GM19463 (cell line): ENCODE results near the gene LRP4.

Experiments used
- ATAC-seq: cut with Tn5 transposase; IDR thresholded peaks from one replicate; pipeline ENCODE4 v1.9.1; 2021; ENCODE audit warnings: mild to moderate bottlenecking, moderate library complexity; ENCODE audit not compliant: unreplicated experiment

Gene LRP4

DNA sequence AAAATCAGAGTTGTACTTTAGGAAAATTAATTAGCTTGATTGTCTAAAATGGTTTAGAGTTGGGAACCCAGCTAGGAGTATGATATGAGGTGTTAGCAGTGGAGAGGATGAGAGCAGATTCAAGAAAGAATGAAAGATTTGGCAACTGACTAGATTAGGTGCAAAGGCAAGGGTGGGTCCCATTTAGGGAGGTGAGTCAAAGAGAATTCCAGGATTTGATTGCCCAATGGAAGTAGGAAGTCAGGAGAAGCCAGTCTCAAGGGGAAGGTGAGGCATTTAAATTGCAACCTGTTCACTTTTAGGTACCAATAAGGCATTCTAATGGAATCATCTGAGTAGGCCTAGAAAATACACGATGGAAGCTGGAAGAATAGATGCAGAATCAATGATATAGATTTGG is 68.7 kb downstream of the LRP4 start:
- ATAC-seq, result no peak

DNA sequence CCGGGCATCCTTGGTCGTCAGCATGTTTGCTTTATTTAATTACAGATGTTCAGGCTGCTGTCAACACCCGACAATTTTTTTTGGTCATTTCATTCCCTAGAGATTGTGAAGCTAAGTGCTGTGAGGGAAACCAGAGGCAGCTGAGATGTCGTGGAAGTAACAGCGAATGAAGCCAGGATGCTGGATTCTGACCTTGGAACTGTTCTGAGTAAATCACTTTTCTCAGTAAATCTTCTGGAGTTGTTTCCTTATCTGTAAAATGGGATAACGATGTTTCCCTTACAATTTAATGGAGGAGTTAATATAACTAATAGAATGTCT is 71.9 kb downstream of the LRP4 start:
- peak; percentile 2 for ATAC-seq

DNA sequence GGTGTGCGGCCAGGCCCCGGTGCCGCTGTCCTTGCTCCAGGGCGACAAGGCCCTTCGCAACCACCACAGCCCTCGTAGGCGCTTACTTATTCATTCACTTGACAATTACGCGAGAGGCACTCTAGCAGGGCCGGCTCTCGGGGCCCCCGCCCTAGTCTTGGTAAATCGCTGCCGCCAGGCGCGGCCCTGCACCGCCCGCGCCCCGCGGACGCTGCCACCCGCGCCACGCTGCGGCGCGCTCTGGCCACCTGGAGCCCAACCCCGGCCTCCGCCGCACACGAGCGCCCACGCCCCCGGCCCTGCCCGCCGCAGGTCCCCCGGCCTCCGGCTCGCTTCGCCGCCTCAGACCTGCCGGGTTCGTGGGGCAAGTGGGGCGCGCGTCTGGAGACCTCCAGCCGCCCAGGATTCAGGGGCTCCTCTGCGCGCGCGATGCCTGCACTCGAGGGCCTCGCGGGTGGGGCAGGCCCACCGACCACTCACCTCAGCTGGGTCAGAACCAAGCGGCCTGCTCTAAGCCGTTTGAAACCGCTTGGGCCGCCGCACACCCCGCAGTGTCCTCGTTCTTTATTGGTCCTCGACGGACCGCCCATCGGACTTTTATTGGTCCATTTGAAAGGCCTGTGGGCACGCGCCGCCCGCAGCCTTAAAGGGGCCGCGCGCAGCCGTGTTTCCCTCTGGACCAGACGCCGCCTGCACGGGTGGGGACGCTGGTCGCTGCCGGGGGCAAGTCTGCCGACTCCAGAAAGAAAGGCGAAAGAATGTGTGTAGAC is 72.4 kb downstream of the LRP4 start, which contains the start of gene CKAP5:
TSS of gene CKAP5 (minus strand) at position 541 of the 770 bp plus-strand sequence. CDS start 25,049 bp downstream, outside the sequence.
- peak; percentile 96 for ATAC-seq

DNA sequence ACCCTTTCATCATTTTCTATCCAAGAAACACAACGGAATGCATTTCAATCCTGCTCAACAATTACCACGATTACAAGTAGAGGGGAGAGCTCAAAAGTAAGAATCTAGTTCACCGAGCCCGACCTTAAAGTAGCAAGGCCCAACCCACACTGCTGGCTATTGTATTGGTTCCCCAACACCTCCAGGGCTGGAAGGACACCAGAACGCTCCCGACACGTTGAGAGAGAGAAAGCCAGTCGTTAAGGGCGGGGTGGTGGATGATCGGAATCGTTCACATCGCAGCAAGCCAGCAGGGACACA is 73.0 kb downstream of the LRP4 start:
- ATAC-seq, result no peak

DNA sequence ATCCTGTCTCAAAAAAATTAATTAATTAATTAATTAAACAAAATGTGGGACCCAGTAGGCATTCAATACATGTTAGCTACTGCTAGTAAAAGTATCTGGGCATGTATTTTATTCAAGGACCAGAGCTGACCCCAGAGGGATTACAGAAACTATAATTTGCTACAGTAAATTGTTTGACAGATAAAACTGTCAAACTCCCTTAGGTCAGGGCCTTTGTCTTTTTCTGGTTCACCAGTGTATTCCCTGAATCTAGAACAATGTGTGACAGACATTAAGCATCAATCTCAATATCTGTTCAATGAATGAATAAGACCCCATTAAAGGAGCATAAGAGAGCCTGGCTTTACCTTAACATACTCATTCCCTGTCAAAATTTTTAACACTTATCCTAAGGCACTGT is 78.2 kb downstream of the LRP4 start:
- ATAC-seq, result no peak

DNA sequence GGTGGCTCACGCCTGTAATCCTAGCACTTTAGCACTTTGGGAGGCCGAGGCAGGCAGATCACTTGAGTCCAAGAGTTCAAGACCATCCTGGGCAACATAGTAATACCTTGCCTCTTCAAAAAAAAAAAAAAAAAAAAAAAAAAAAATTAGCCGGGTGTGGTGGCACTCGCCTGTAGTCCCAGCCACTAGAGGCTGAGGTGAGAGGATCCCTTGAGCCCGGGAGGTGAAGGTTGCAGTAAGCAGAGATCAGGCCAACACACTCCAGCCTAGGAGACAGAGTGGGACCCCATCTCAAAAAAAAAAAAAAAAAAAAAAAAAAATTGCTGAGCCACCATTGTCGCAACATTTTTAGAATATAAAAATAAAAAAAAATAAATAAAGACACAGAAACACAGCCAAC is 79.8 kb downstream of the LRP4 start:
- ATAC-seq, result no peak

DNA sequence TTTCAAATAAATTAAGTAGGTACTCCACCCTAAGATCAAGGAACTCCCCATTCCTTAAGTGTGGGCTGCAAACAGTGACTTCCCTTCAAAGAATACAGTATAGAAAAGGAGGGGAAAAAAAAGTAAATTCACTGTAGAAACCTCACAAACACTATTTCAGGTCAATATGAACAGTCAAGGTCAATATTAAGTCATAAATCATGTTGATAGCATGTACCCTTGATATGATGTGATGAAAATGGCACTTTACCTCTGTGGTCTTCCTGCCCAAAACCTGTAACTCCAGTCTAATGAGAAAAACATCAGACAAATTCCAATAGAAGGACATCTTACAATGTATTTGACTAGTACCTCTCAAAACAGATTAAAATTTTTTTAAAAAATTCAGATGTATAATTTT is 80.5 kb downstream of the LRP4 start:
- ATAC-seq, result no peak

DNA sequence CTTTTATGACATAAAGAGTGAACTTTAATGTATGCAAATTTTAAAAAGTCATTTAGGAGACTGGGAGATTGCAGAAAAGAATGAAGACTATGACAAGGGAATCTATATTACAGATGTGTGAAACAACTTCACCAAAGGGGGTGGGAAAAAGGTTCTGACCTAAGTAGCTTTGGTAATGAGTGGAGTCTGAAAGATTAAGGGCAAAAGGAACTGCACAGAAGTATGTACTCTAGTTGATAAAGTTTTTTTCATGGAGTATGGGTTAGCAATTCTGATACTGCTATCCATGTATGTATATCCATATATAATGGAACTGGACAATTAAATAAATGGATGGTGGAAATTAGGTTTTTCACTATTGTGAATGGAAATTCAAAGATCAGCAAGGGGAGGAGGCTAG is 81.5 kb downstream of the LRP4 start:
- no peak for ATAC-seq

DNA sequence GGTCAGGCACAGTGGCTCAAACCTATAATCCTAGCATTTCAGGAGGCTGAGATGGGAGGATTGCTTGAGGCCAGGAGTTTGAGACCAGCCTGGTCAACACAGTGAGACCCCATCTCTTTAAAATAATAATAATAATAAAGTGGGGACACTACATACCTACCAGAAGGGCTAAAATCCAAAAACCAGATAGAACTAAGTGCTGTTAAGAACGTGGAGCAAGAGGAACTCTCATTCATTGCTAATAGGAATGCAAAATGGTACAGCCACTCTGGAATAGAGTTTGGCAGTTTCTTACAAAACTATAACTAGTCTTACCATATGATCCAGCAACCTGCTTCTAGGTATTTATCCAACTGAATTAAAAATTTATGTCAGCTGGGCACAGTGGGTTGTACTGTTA is 81.9 kb downstream of the LRP4 start:
- no peak for ATAC-seq

DNA sequence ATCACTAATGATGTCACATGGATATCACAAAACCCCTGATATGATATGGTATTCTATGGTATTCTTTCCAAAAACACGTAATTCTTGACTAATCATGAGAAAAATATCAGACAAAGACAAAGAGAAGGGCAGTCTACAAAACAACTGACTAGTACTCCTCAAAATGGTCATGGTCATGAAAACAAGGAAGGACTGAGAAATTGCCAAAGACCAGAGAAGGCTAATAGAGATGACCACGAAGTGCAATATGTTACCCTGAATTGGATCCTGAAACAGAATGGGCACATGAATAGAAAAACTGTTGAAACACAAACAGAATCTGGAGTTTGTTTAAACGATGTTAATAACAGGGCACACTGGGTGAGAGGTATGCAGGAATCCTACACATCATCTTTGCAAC is 82.5 kb downstream of the LRP4 start:
- no peak for ATAC-seq

DNA sequence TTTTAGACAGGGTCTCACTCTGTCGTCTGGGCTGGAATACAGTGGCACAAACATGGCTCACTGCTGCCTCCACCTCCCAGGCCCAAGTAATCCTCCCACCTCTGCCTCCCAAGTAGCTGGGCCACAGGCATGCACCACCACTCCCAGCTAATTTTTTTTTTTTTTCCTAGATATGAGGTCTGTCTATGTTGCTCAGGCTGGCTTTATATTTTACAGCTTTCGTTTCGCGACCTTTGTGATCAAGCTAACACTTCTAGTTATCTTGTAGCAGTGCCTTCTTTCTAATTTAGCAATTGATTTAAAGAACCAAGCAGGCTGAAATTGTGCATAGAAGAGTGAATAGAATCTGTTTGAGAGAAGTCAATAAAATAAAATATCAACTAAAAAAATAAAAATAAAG is 83.5 kb downstream of the LRP4 start:
- no peak for ATAC-seq

DNA sequence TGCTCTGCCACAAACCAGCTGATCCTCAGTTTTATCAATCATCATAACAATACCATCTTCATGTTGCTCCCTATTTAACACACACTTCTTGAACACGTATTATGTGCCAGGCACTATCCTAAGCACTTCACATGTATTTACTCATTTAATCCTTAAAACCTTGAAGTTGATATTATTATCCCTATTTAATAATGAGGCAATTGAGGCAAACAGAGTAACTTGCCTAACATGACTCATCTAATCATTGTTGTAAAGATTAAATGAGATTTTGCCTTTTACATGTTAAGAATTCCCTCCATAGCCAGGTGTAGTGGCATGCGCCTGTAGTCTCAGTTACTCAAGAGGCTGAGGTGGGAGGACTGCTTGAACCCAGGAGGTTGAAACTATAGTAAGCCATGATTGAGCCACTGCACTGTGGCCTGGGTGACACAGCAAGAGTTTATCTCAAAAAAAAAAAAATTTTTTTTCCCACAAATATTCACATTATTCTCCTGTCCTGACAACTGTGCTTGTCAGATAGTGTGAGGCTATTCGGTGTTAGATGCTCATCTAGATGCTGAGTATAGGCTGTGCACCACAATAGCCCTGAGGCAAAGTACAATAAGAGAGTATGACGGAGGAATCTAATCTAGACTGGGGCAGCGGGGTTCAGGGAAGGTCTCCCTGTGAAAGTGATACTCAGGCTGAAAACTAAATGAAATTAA is 85.7 kb downstream of the LRP4 start:
- ATAC-seq, result no peak

DNA sequence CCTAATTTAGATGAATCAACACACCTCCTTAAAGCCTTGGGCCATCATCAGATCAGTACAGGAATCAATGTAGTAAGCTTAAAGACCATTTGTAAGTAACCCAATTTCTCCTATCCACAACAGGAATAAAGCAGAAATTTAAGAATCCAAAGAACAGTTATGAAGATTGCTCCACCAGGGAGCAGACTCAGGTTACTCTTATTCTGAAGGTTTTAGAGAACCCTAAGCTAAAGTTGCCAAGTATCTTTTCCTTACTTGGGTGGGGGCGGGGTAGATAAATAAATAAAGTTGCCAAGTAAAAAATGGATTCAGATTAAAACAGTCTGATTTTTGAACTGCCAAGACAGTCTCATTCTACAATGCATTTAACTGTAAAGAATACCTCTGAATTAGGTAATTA is 90.4 kb downstream of the LRP4 start:
- no peak for ATAC-seq

DNA sequence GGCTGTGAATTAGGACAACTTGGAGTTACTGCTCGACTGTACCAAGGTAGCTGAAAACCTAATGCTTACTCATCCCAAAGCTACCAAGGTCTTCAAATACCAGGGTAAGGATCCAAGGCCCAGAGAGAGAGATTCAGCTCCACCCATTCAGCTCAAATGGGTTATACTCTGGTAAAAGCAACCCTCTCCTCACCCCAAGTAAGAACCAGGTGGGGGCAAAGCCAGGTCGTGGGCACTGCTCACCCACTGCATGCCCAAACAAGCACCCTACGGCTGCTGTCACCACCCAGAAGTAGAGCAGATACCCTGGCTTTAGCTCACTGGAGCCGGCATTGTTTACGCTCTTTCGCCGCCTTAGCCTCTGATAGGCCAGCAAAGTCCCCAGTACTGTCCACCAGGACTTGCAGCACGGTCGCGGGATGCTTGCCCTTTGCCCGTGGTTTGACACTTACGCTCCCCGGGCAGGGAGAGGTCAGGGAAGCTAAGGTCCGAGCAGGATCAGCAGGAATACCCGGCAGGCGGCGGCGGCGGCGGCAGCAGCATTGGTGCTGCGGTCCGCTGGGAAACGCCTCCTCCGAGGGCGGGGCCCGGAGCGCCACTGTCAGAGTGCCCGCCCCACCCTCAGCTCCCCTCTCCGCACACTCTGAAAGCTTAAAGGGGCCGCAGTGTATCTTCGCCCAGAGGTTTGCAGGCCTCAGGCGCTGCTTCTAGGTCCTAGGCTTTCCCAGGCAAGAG is 91.9 kb downstream of the LRP4 start:
- peak; percentile 100 for ATAC-seq

DNA sequence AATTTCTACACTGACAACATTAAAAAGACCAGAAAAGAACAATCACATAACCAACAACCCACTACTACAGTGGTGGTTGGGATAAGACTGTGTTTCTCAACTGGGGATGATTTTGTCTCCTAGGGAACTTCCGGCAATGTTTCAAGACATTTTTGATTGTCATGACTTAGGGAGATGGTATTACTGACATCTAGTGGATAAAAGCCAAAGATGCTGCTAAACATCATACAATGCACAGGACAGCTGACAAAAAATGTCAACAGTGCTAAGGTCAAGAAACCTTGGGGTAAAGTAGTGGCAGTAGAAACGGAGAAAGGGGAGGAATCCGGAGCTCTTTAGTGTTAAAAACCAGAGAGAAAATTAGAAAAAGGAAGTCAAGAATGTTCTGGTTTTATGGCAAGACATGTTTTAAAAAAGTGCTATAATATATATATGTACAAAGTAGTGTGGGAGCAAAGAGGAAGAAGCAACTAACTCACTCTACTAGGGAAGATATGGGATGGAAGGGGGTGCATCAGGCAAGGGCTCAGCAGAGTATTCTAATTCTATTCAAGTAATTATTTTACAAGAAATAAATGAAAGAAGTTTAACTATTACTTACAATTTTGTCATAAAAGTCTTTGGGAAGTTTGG is 109.4 kb downstream of the LRP4 start:
- ATAC-seq, result no peak
